Esophagus (tissue), 2 donors: Measurements from ENCODE around the gene SHH. TPM values are rescaled to one million over a fixed set of nuclear protein-coding genes. Genes with fewer than 3 reads are reported as not detected.

Experiments used
- H3K27ac ChIP-seq, 2 donors: one replicate each; pipeline ENCODE4 v1.5.1; 2013; ENCODE audit warnings: low read depth in 2 of 2, mild to moderate bottlenecking in 2 of 2, inconsistent platforms in 1 of 2, low read length in 1 of 2, moderate library complexity in 1 of 2
- H3K27me3 ChIP-seq, 2 donors: one replicate each; pipeline ENCODE4 v1.6.1; 2013; ENCODE audit warnings: low read length in 2 of 2, control low read depth in 1 of 2, mild to moderate bottlenecking in 1 of 2; ENCODE audit not compliant: insufficient read depth in 2 of 2, control insufficient read depth in 1 of 2
- H3K36me3 ChIP-seq, 2 donors: one replicate each; pipeline ENCODE4 v1.6.1; 2013; ENCODE audit warnings: low read length in 1 of 2; ENCODE audit not compliant: control insufficient read depth in 2 of 2, insufficient read depth in 2 of 2
- H3K4me1 ChIP-seq, 2 donors: one replicate each; pipeline ENCODE4 v1.6.1; 2013; ENCODE audit warnings: low read length in 1 of 2; ENCODE audit not compliant: control insufficient read depth in 2 of 2, insufficient read depth in 2 of 2
- H3K4me3 ChIP-seq, 2 donors: one replicate each; pipeline ENCODE4 v1.5.1; 2013; ENCODE audit warnings: low read length in 2 of 2, mild to moderate bottlenecking in 2 of 2, low read depth in 1 of 2, moderate library complexity in 1 of 2
- H3K9me3 ChIP-seq, 2 donors: one replicate each; pipeline ENCODE4 v1.6.1; 2013; ENCODE audit warnings: mild to moderate bottlenecking in 2 of 2, low read depth in 1 of 2, low read length in 1 of 2, moderate library complexity in 1 of 2; ENCODE audit not compliant: control insufficient read depth in 2 of 2, insufficient read depth in 1 of 2
- WGBS, 2 donors: extraction: QIAGEN DNeasy Blood & Tissue Kit; methylation state at CpG; one replicate each; pipeline ENCODE4 v1.1.7; 2013; 5-methylcytosine and 5-hydroxymethylcytosine counted together
- polyA plus RNA-seq, 2 donors: library from polyadenylated mRNA; stranded (reverse); fragments of 200-250 nt; gene quantifications; one replicate each; pipeline ENCODE4 v1.2.3, GENCODE V29; 2013
- donor health status: healthy with polysubstance abuse.
- donor health status: Bipolar disorder and iron deficiency.

The SHH gene
- polyA plus RNA-seq, 2 donors, result 0.01 to 0.04 TPM

DNA sequence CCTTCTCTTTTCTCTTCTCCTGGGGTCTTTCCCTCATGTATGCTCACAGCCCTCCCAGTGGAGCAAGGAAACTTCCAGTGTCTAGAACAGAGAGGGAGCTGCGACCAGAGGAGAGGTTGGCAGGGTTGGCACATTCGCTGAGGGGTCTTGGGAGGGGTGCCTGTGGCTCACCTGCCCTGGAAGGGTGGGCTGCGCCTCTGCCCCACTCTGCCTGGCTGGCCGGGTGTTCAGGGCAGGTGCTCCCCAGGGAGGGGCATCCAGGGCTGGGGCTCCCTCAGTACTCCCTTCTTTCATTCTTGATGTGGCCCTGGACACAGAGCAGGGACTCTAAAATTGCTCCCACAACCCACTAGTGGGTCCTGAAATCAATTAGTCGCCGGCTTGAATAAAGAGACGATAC lies 16.9 kb downstream of the SHH start:
- Histone ChIP-seq H3K27ac (no peak overlapping the region), H3K4me1 (peaks cover 4 to 8% of the 10 kb centered on the region in 2 donors), H3K36me3 (no peaks in the 10 kb centered on the region), H3K4me3 (no peak overlapping the region), H3K9me3 (no peaks in the 10 kb centered on the region), H3K27me3 (peaks cover 4 to 5% of the 10 kb centered on the region in 2 donors)
- WGBS, 2 donors, result 84 to 85% methylated on average over 7 of the region's 7 CpGs

DNA sequence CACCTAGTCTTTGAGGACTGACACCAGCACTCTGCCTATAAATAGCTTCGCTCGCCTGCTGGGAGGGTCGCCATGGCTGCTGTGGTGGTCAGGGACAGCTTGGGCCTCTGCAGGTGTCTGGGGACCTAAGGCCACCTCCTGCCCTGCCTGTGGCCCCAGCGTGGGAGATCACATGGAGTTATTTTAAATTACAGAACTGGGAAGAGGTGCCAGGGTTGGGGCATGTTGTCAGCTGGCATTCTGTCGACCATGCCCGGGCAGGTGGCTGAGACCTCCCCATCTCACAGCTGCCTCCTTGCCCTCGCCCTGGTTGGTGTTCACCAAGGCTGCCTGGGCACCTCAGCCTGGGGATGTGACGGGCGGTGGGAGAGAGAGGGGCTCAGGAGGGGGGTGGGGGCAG lies 18.1 kb downstream of the SHH start:
- Histone ChIP-seq H3K4me3 (no peak overlapping the region), H3K36me3 (no peaks in the 10 kb centered on the region), H3K4me1 (peaks cover 4 to 8% of the 10 kb centered on the region in 2 donors), H3K9me3 (no peaks in the 10 kb centered on the region), H3K27ac (no peak overlapping the region), H3K27me3 (no peaks in the 10 kb centered on the region)
- 71 to 74% methylated on average over 9 of the region's 9 CpGs for WGBS, 2 donors

DNA sequence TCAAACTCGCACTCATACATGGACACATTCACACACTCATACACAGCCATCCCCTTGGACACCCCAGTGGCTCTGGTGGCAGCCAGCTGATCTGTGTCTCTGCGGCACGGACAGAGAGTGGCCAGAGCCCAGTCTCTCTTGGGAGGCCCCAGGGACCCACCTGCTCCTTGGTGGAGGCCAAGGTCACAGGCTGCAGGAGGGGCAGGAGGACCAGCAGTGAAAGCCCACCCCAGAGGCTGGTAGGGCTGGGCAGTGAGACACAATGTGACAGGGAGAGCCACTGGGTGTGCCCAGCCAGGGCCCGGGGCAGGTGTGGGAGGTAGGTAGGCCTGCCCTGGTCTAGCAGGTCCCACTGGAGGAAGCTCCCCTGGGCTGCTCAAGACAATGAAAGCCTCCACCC lies 18.5 kb downstream of the SHH start:
- Histone ChIP-seq H3K4me1 (peaks cover 8 to 12% of the 10 kb centered on the region in 2 donors), H3K9me3 (no peaks in the 10 kb centered on the region), H3K27me3 (no peaks in the 10 kb centered on the region), H3K36me3 (no peaks in the 10 kb centered on the region), H3K27ac (no peak overlapping the region), H3K4me3 (no peak overlapping the region)
- 81 to 84% methylated on average over 4 of the region's 4 CpGs for WGBS, 2 donors

DNA sequence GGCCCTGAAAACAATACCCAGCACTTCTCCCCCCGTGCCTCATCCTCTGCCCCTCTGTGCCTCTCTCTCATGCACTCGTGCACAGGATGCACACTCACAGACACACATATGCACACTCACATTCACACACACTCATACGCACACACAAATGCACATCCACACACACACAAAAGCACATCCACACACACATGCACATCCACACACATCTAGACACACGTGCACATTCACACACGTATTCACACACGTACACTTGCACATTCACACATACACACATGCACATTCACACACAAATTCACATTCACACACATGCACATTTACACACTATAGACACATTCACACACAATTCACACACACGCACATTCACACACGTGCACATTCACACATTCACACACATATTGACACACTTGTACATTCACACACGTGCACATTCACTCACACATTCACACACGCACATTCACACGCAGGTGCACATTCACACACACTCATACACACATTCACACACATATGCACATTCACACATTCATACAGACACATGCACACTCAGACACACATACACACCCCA lies 19.2 kb downstream of the SHH start:
- Histone ChIP-seq H3K4me3 (no peak overlapping the region), H3K27me3 (no peaks in the 10 kb centered on the region), H3K27ac (no peak overlapping the region), H3K36me3 (no peaks in the 10 kb centered on the region), H3K4me1 (peaks cover 8 to 14% of the 10 kb centered on the region in 2 donors), H3K9me3 (no peaks in the 10 kb centered on the region)
- WGBS, 2 donors, result 86 to 87% methylated on average over 11 of the region's 11 CpGs

DNA sequence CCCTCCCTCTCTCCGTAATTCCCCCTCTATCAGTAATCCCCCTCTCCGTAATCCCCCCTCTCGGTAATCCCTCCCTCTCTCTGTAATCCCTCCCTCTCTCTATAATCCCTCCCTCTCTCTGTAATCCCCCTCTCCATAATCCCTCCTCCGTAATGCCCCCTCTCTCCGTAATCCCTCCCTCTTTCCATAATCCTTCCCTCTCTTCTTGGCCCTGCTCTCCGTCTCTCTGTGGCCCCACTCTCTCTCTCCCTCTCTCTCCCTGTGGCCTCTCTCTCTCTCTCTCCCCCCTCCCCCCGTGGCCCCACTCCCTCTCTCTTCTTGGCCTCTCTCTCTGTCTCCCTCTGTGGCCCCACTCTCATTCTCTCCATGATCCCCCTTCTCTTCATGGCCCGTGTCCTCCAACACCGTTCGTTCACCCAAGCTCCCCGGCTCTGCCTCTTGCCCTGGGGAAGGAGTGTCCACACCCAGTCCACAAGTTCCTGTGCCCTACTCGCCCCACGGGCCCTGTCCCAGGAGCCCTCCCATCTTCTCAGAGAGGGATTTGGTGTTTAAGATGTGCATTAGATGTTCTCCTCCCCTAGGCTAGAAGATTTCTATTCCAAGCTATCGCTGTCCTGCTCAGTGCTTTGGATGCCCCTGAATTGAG lies 19.8 kb downstream of the SHH start:
- Histone ChIP-seq H3K4me3 (no peak overlapping the region), H3K27ac (no peak overlapping the region), H3K36me3 (no peaks in the 10 kb centered on the region), H3K9me3 (no peaks in the 10 kb centered on the region), H3K27me3 (no peaks in the 10 kb centered on the region), H3K4me1 (peaks cover 8 to 14% of the 10 kb centered on the region in 2 donors)
- WGBS, 2 donors, result 88 to 89% methylated on average over 14 of the region's 14 CpGs

DNA sequence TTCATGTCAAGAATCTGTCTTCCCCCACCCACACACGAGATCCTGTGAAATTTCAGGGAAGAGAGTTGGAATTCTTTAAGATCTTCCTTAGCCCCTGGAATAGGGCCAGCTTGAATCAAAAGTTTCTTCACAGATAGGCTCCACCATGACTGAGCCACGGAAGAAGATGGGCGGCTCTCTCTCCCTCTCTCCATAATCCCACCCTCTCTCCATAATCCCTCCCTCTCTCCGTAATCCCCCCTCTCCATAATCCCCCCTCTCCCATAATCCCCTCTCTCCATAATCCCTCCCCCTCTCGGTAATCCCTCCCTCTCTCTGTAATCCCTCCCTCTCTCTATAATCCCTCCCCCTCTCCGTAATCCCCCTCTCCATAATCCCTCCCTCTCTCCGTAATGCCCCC lies 20.4 kb downstream of the SHH start:
- 78 to 81% methylated on average over 6 of the region's 7 CpGs for WGBS, 2 donors
- H3K36me3 ChIP-seq, result no peaks in the 10 kb centered on the region
- H3K9me3 ChIP-seq, result no peaks in the 10 kb centered on the region
- peaks cover 8 to 14% of the 10 kb centered on the region in 2 donors for H3K4me1 ChIP-seq
- no peak overlapping the region for H3K4me3 ChIP-seq
- H3K27me3 ChIP-seq, result no peaks in the 10 kb centered on the region
- no peak overlapping the region for H3K27ac ChIP-seq

DNA sequence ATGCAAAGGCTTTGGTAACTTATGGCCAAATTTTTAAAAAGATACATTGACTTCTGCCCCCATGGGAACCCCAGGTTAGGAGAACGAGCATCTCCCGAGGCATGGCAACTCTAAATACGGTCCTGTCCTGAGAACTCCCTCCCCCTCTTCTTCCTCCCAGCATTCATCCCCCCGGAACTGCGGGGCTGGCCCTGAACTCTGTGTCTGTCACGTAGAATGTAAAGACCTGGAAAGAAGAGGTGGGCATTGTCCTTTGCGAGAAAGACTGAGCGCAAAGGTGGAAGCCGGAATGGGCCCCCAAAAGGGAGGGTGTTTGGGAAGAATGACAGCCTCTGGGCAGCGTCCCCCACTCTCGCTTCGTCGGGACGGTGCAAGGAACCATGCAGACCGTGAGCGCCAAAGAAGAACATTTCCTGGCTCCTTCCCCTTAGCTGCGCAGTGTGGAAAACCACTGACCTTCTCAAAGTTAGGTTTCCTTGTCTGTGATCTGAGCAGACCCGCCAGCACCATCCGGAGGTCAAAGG lies 21.0 kb downstream of the SHH start:
- H3K36me3 ChIP-seq, result no peaks in the 10 kb centered on the region
- H3K27me3 ChIP-seq, result no peaks in the 10 kb centered on the region
- no peak overlapping the region for H3K27ac ChIP-seq
- H3K9me3 ChIP-seq, result no peaks in the 10 kb centered on the region
- peaks cover 8 to 11% of the 10 kb centered on the region in 2 donors for H3K4me1 ChIP-seq
- 78 to 86% methylated on average over 19 of the region's 19 CpGs for WGBS, 2 donors
- H3K4me3 ChIP-seq, result no peak overlapping the region

DNA sequence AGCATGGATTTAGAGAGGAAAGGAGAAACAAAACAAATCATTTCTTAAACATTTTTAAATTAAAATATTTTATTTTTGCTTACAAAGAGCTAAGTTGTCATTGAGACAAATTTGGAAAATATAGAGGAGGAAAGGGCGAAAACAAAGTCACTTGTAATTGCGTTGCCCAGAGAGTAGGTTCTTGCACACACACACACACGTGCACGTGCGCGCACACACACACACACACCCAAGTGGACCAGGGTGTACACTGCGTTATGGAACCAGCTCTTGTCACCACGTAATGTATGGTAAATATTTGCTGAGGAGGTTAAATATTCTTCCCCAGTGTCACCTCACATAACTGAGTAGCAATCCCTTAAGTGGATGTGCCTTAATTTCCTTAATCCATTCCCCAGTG lies 21.6 kb downstream of the SHH start:
- H3K9me3 ChIP-seq, result no peaks in the 10 kb centered on the region
- no peaks in the 10 kb centered on the region for H3K27me3 ChIP-seq
- H3K36me3 ChIP-seq, result no peaks in the 10 kb centered on the region
- peaks cover 8 to 11% of the 10 kb centered on the region in 2 donors for H3K4me1 ChIP-seq
- H3K4me3 ChIP-seq, result no peak overlapping the region
- no peak overlapping the region for H3K27ac ChIP-seq
- 63 to 68% methylated on average over 8 of the region's 8 CpGs for whole genome bisulfite sequencing, 2 donors

DNA sequence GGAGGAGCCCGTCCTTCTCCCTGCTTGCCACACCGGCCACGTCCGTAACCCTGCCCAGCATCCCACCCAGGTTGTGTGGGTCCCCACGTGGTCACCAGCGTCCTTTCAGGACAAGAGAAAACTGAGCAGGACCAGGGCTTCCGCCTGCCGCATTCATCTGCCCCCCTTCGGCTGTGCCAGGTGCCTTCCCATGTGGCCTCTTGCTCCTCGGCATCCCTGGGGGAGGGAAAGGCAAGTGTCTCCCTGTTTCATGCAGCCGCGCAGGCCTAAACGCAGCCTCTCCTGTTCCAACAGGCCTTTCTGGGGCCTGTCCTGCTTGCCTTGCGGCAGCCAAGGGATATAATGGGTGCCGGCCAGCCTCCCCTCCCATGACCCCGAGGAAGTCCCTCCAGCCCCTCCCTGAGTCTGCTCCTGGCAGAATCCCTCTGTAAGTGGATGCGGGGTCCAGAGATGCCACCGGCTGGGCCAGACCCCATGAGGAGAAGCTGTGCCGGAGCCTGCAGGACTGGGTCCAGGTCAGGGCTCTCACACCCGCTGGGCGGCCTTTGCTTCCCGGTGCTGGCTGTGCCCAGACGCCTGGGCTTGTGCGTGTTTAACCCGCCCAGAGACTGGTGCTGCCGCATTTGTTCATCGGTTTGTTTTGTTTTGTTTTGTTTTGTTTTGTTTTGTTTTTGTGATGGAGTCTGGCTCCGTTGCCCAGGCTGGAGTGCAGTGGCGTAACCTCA lies 23.1 kb downstream of the SHH start:
- Histone ChIP-seq H3K27me3 (no peaks in the 10 kb centered on the region), H3K36me3 (peaks cover 0 to 2% of the 10 kb centered on the region in 2 donors), H3K9me3 (no peaks in the 10 kb centered on the region), H3K27ac (no peak overlapping the region), H3K4me3 (no peak overlapping the region), H3K4me1 (peaks cover 6 to 11% of the 10 kb centered on the region in 2 donors)
- 66 to 78% methylated on average over 29 of the region's 29 CpGs for WGBS, 2 donors
